ENCODE measurements around the gene CNOT3.
"Not testable (repeated sequence)": the region's sequence is repeated elsewhere in the genome, so short reads cannot be mapped to it uniquely, and the experiment has no call there.

The CNOT3 gene

DNA sequence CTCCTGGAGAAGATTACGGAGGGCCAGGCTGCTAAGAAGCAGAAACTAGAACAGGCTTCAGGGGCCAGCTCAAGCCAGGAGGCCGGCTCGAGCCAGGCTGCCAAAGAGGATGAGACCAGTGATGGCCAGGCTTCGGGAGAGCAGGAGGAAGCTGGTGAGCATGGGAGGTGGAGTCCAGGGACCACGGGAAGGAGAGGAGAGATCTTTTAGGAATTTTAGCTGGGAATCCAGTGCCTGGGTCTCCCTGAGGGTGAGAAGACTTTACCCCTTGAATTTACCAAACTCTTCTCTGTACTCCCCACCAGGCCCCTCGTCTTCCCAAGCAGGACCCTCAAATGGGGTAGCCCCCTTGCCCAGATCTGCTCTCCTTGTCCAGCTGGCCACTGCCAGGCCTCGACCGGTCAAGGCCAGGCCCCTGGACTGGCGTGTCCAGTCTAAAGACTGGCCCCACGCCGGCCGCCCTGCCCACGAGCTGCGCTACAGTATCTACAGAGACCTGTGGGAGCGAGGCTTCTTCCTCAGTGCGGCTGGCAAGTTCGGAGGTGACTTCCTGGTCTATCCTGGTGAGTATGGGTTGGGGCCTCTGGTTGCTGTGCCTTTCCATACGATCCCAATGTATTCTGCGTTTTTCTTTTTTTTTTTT lies 54.4 kb downstream of the CNOT3 start:
- DNase-seq: no peak

GRCh38 chr19:54193011-54193410 lies 55.4 kb downstream of the CNOT3 start:
- DNase-seq: no peak

GRCh38 chr19:54194463-54194862 lies 56.9 kb downstream of the CNOT3 start:
- not testable (repeated sequence) for DNase-seq

DNA sequence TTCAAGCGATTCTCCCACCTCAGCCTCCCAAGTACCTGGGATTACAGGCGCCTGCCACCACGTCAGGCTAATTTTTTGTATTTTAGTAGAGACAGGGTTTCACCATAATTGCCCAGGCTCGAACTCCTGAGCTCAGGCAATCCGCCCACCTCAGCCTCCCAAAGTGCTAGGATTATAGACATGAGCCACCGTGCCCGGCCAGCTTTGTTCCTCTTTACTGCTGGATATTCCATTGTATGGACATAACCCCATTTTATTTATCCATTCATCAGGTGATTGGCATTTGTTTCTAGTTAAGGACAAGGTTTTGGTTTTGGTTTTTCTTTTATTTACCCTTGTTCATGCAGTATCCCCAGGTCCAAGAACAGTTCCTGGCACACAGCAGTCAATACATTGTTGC lies 59.0 kb downstream of the CNOT3 start:
- DNase-seq: no peak

- no peak for DNase-seq
Observed at GRCh38 chr19:54197121-54197520, 59.6 kb downstream of the CNOT3 start.

- DNase-seq: no peak
Observed at GRCh38 chr19:54199401-54199800, 61.8 kb downstream of the CNOT3 start.

GRCh38 chr19:54201172-54201701 lies 63.7 kb downstream of the CNOT3 start:
- no peak for DNase-seq

DNA sequence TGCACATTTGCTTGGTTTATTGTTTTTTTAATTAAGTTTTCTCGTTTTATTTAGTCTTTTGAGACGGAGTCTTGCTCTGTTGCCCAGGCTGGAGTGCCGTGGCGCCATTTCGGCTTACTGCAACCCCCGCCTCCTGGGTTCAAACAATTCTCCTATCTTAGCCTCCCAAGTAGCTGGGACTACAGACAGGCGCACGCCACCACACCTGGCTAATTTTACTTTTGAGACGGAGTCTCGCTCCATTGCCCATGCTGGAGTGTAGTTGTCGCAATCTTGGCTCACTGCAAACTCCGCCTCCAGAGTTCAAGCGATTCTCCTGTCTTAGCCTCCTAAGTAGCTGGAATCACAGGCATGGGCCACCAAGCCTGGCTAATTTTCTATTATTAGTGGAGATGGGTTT lies 64.4 kb downstream of the CNOT3 start:
- no peak for DNase-seq

GRCh38 chr19:54203151-54203611 lies 65.6 kb downstream of the CNOT3 start:
- no peak for DNase-seq

- no peak for DNase-seq
Observed at GRCh38 chr19:54204767-54205468, 67.4 kb downstream of the CNOT3 start.
